Adrenal gland (tissue), 12 donors: ENCODE data around the gene B9D2. TPM values are rescaled to one million over a fixed set of nuclear protein-coding genes. Genes with fewer than 3 reads are reported as not detected.
A peak's percentile ranks its signal among the peaks of the same experiment; 100 is the strongest.
"Not testable (repeated sequence)": the region's sequence is repeated elsewhere in the genome, so short reads cannot be mapped to it uniquely, and the experiment has no call there.

Experiments
- DNase-seq, 7 donors: peaks; one replicate each; pipeline ENCODE4 v3.0.0-alpha.2; 2019 to 2020
- H3K27ac ChIP-seq, 5 donors: fragments of 200-600 bp; sonication (generic) in 4 of 5; 1 replicate in 3 of 5; 2 replicates in 2 of 5; pipeline versions ENCODE4 v1.5.1 to v1.8.0; 2016 to 2020; ENCODE audit warnings: mild to moderate bottlenecking in 1 of 5
- H3K27me3 ChIP-seq: fragments of 200-600 bp; 2 replicates; pipeline ENCODE4 v1.8.0; 2021
- H3K36me3 ChIP-seq, 2 donors: fragments of 200-600 bp; replicated peaks in 1 of 2; 1 replicate in 1 of 2; 2 replicates in 1 of 2; pipeline versions ENCODE4 v1.5.1 to v1.8.0; 2018 to 2022
- H3K4me1 ChIP-seq, 2 donors: fragments of 200-600 bp; replicated peaks in 1 of 2; 1 replicate in 1 of 2; 2 replicates in 1 of 2; pipeline versions ENCODE4 v1.5.1 to v1.8.0; 2018 to 2021
- H3K4me3 ChIP-seq, 4 donors: fragments of 200-600 bp; sonication (generic) in 3 of 4; one replicate each; pipeline ENCODE4 v1.5.1; 2016 to 2018
- H3K9me3 ChIP-seq, 3 donors: fragments of 200-600 bp; sonication (generic) in 1 of 3; replicated peaks in 1 of 3; 1 replicate in 2 of 3; 2 replicates in 1 of 3; pipeline versions ENCODE4 v1.5.1 to v1.8.0; 2016 to 2021
- CTCF ChIP-seq, 6 experiments: fragments of 450-650 bp in 4 of 6; fragments of 200-600 bp in 2 of 6; sonication (generic) in 1 of 6; IDR thresholded peaks; 1 replicate in 5 of 6; 2 replicates in 1 of 6; pipeline versions ENCODE4 v1.5.1 to v1.8.0; 2016 to 2021; ENCODE audit warnings: antibody characterized with exemption in 6 of 6, mild to moderate bottlenecking in 2 of 6, moderate library complexity in 1 of 6
- POLR2A ChIP-seq, 2 donors: fragments of 450-650 bp; IDR thresholded peaks; one replicate each; pipeline ENCODE4 v1.6.1; 2017; ENCODE audit warnings: antibody characterized with exemption in 2 of 2, mild to moderate bottlenecking in 2 of 2, moderate library complexity in 1 of 2
- WGBS, 4 donors: extraction: QIAGEN DNeasy Blood & Tissue Kit in 2 of 4; methylation state at CpG; one replicate each; pipeline versions ENCODE4 v1.1.5 to v1.1.7; 2013 to 2017; 5-methylcytosine and 5-hydroxymethylcytosine counted together
- intact Hi-C, 2 donors: fragments of 100-400 bp; cut with DNase I; formaldehyde crosslinking; loops; one replicate each; pipeline versions ENCODE4 v1.14.1 to v1.15.0; 2022 to 2023
- polyA plus RNA-seq, 3 donors: library from polyadenylated mRNA; stranded (reverse); fragments of 200-250 nt in 2 of 3; fragments of 350-450 nt in 1 of 3; fragmentation: Illumina TruSeq in 1 of 3; extraction: RNeasy Lipid Tissue Mini Kit (QIAGEN cat#74804) in 1 of 3; gene quantifications; one replicate each; pipeline ENCODE4 v1.2.3, GENCODE V29; 2013 to 2014
- total RNA-seq, 9 donors: library from RNA; depleted of rRNA in 4 of 9; stranded (reverse); fragments of >200 nt in 4 of 9; fragments of 120-200 nt in 1 of 9; fragmentation: NEBNext Ultra II Directional in 1 of 9; extraction: Animal tissue kit (Norgen Biotek cat#: 25700) in 1 of 9; gene quantifications; one replicate each; pipeline versions ENCODE4 v1.1.0 to v1.2.4, GENCODE V29; 2013 to 2023
- donor health status: healthy with polysubstance abuse.
- donor health status: Bipolar disorder and iron deficiency.
- donor health status: DM: yes; HTN: yes; CAD: no.
- donor health status: DM: no; HTN: no; CAD: no.
- donor health status: DM: no; HTN: no; CAD: no.
- donor health status: DM: yes; HTN: yes; CAD: no.

Gene B9D2
- total and polyA plus RNA-seq, 12 donors, result 2.7 to 16.8 (median 10.8) TPM

GRCh38 chr19:41350735-41351338, 13.1 kb downstream of the B9D2 start:
- H3K4me1 ChIP-seq, result peaks cover 17 to 29% of the 10 kb centered on the region in 2 donors
- intact Hi-C loops, result no loop called here

GRCh38 chr19:41346916-41347315, 17.0 kb downstream of the B9D2 start:
- intact Hi-C loops, H3K27me3 ChIP-seq, H3K4me3 ChIP-seq, H3K9me3 ChIP-seq, H3K27ac ChIP-seq, DNase-seq: not testable (repeated sequence)
- peaks cover 7 to 16% of the 10 kb centered on the region in 2 donors for H3K4me1 ChIP-seq
- WGBS, 4 donors, result 84 to 96% (median 89%) methylated on average over 9 of the region's 9 CpGs
- H3K36me3 ChIP-seq, result peaks cover 0 to 40% of the 10 kb centered on the region in 2 donors

More at GRCh38 chr19:41350735-41351338, 13.1 kb downstream of the B9D2 start:
- H3K36me3 ChIP-seq, result peaks cover 0 to 21% of the 10 kb centered on the region in 2 donors
- no peaks in the 10 kb centered on the region for H3K27me3 ChIP-seq
- WGBS, 4 donors, result 6 to 16% (median 10%) methylated on average over 19 to 22 of the region's 22 CpGs
- no peaks in the 10 kb centered on the region for H3K9me3 ChIP-seq
- peak in 1 of 7 donors; percentile 37 for DNase-seq
- TF ChIP-seq POLR2A (IDR thresholded peaks at IDR 0.05), result no peak
- TF ChIP-seq CTCF (IDR thresholded peaks at IDR 0.05), result no peak
- peak overlapping the region in 1 of 5 donors; percentile 46 for H3K27ac ChIP-seq
- peak overlapping the region in 2 of 4 donors; percentile 50 to 74 for H3K4me3 ChIP-seq

GRCh38 chr19:41344162-41344561, 19.8 kb downstream of the B9D2 start:
- Histone ChIP-seq H3K36me3 (peaks cover 0 to 45% of the 10 kb centered on the region in 2 donors), H3K27me3 (no peaks in the 10 kb centered on the region), H3K27ac (no peak overlapping the region), H3K4me3 (no peak overlapping the region), H3K4me1 (no peaks in the 10 kb centered on the region), H3K9me3 (no peaks in the 10 kb centered on the region)
- intact Hi-C loops, result no loop called here
- TF ChIP-seq CTCF (IDR thresholded peaks at IDR 0.05) (no peak), POLR2A (IDR thresholded peaks at IDR 0.05) (no peak)
- WGBS, 4 donors, result 96 to 100% (median 100%) methylated on average over 2 of the region's 2 CpGs
- DNase-seq, result no peak

GRCh38 chr19:41341669-41342490, 22.1 kb downstream of the B9D2 start:
- peaks cover 0 to 34% of the 10 kb centered on the region in 2 donors for H3K36me3 ChIP-seq
- 74 to 90% (median 86%) methylated on average over 16 to 20 of the region's 20 CpGs for WGBS, 4 donors
- TF ChIP-seq CTCF (IDR thresholded peaks at IDR 0.05) (no peak), POLR2A (IDR thresholded peaks at IDR 0.05) (no peak)
- H3K27me3 ChIP-seq, result no peaks in the 10 kb centered on the region
- H3K4me3 ChIP-seq, result no peak overlapping the region
- H3K9me3 ChIP-seq, result no peaks in the 10 kb centered on the region
- no peaks in the 10 kb centered on the region for H3K4me1 ChIP-seq
- H3K27ac ChIP-seq, result no peak overlapping the region
- intact Hi-C loops, result no loop called here
- no peak for DNase-seq
